Endometrium (tissue), 2 donors: Measurements from ENCODE around the gene SMIM23.
"Not testable (repeated sequence)": the region's sequence is repeated elsewhere in the genome, so short reads cannot be mapped to it uniquely, and the experiment has no call there.

ENCODE experiments used
- FAIRE-seq: peaks from 2 replicates; lab custom pipeline; 2012; peaks lifted over from hg19 to GRCh38; lab: Jason Lieb, UNC
- donor health status: control.
- donor health status: control.

Gene SMIM23

GRCh38 chr5:171774418-171774817, 11.2 kb upstream of the SMIM23 start:
- FAIRE-seq: no peak

DNA sequence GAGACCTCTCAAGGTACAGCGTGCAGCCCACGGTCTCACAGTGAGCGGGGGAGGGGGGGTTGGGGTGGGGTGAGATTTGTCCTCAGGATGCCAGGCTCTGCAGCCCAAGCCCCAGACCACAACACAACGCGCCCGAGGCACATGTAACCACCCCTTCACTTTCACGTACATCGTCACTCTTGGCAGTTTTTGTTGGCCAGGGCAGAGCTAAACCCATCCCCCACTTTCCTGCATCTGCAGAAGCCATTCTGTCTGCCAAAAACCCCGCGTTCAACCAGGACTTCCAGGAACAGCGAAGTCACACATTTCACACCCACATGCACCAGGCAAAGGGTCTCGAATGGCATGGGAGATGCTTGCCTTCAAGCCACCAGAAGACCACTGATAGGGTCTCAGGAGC, 9.4 kb upstream of the SMIM23 start:
- FAIRE-seq: no peak

DNA sequence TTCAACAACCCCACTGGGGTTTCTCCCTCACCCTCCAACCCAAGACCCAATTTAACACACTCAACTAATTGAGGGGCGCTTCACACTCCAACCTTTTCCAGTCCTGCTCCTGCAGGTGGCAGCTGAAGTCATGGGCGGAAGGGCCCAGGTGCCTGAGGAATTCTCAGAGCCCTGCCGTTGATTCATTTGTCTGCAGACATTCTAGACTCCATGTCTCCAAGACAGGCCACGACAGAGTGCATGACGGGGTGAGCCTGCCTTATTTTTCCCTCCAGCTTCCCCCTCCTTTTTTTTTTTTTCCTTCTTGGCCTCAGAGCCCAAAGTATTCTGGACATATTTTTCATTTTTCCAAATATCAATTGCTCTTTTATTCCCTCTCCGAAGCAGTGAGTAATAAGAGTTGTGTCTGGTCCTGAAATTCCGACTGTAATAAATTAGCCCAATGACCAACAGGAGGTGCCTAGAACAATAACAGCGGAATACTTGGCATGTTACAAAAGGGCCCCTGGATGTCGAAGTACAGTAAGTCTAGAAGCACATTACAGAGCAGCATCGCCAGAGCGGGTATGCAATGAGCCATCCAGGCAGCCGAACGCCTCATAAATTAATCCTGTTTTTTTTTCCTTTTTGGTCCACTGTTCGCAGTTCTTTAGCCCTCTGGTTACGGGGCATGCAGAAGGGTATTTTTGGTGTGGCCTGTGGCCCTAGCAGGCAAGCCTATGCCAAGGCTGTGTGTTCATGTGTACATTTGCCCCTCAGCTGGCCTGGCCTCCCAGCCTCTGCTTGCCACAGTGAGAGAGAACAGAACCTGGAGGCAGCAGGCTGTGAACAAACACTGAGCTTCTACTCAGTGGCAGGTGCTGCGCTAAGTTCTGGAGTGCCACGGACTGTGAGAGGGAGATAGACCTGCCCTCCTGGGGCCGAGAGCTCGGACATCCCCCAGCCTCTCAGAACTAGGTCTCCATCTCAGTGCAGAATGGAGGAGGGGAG, 8.6 kb upstream of the SMIM23 start:
- no peak for FAIRE-seq

GRCh38 chr5:171781744-171782143, 3.9 kb upstream of the SMIM23 start:
- not testable (repeated sequence) for FAIRE-seq

GRCh38 chr5:171782332-171782966, 3.2 kb upstream of the SMIM23 start:
- no peak for FAIRE-seq

DNA sequence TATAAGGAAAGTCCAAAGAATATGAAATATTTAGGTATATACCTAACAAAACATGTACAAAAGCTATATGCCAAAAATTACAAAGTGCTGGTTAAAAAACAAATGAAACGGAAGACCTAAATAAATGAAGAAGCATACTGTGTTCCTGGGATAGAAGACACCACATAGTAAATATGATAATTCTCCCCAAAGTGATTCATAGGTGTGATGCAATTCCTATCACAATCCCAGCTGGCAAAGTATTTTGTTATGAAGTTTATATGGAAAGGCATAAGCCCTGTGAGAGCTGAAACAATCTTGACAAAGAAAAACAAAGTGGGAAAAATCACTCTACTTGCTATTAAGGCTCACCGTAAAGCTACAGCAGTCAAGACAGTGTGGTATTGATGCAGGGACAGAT, 2.6 kb upstream of the SMIM23 start:
- no peak for FAIRE-seq

- no peak for FAIRE-seq
These were observed 3.7 kb downstream of the SMIM23 start for GRCh38 chr5:171789353-171789752.

DNA sequence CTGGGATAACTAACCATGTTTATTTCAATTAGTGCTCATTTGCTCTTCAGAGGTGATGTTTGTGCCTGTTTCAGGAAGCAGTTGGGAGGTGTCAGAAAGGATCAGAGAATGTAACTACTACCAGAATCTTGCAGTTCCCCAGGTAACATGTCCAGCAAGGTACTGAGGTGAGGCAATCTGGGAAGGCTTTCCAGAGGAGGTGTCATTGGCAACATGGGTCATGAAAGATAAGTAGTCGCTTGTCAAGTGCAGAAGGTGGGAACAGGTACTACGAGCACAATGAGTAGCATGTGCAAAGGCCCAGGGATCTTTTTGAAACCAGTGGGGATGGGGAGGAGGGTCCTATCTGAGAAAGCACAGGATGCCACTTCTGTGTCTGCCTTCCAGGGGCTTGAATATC, 4.8 kb downstream of the SMIM23 start:
- FAIRE-seq: no peak

DNA sequence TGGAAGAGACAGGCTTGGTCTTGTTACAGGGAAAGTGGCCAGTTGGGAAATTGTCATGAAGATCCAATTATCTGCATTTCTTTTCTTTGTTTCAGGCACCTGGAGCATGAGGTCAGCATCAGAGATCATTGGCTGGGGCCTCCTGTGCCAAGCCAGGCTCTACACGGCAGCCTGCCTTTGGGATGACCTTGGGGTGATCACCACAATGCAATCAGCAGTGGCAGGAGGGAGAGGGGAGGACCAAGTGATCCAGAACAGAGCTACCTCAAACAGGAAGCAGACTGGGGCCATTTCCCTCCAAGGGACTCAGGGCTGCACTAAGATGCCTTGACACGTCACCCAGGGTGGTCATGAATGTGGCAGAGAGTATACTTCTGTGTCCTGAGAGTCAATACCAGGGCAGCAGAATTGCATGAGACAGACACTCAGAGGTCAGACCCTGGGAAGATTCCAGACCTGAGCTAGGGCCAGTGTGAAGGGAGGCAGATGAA, 8.9 kb downstream of the SMIM23 start:
- no peak for FAIRE-seq

DNA sequence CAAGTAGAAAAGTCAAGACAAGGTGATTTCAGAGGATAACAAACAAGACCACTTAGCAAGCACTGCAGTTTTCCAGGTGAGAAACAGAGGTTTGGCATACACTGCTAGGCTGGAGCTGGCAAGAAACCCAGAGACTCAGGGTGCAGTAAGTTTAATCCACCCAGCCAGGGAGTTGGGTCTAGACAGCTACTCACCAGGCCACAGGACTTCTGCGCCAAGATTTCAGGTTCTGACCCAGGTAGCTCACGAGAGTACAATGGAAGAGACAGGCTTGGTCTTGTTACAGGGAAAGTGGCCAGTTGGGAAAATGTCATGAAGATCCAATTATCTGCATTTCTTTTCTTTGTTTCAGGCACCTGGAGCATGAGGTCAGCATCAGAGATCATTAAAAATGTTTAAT, 9.8 kb downstream of the SMIM23 start:
- FAIRE-seq: no peak

GRCh38 chr5:171796436-171796835, 10.8 kb downstream of the SMIM23 start:
- FAIRE-seq: no peak

DNA sequence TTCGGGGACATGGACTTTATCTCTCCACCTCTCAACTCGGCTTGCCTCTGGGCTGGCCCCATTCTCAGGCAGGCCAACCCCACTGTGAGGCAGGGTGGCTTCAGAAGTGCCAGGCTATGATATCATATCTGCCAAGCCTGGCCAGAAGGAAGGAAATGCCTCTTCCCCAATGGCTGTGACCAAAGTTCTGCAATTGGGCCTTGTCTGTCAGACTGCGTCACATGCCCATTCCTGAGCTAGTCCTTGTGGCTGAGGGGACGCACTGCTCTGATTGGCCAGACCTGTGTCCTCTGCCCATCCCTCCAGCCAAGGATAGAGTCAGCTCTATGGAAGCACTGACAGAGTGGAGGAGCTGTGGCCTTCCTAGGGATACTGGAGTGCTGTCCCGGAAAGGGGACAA, 11.9 kb downstream of the SMIM23 start:
- no peak for FAIRE-seq

GRCh38 chr5:171798418-171798817, 12.8 kb downstream of the SMIM23 start:
- no peak for FAIRE-seq

- FAIRE-seq: no peak
These were observed 16.2 kb downstream of the SMIM23 start for GRCh38 chr5:171801839-171802238.

- no peak for FAIRE-seq
These were observed 20.1 kb downstream of the SMIM23 start for GRCh38 chr5:171805746-171806145.

DNA sequence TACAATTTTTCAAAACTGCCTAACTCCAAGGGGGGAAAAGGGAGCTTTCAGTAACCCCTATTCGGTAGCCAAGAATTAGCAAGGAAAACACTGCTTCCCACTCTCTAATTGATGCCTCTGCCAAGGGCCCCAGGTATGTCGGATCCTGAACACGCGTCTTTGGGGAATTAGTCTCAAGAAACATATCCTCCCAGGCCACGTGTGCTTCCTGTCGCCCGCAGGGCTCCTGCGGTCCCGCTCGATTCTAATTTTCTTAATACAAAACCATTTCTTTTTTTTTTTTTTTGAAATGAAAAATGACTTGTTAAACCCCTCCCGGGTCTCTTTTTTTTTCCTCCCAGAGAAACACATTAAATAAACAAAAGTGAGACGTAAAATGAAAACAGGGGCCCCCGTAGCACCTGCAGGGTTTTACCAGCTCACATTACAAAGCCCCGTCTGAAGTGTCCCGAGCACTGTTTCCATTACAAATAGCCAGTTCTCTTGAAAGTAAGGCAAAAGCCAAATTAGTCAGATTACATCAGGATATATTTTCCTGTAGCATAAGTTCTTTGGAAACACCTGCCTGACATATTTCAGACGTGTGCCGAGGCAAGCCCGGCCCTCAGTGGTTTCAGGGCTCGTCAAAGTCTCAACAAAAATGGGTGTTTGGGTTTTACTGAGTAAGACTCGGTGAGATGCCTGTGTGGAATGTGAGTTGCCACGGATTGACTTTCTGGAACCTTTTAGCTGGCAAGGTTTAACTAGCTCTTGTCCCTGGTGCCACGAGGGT, 21.5 kb downstream of the SMIM23 start:
- no peak for FAIRE-seq

- FAIRE-seq: no peak
These were observed 22.8 kb downstream of the SMIM23 start for GRCh38 chr5:171808453-171808852.

GRCh38 chr5:171808951-171809350, 23.3 kb downstream of the SMIM23 start:
- FAIRE-seq: no peak

GRCh38 chr5:171810227-171810626, 24.6 kb downstream of the SMIM23 start:
- FAIRE-seq: no peak

DNA sequence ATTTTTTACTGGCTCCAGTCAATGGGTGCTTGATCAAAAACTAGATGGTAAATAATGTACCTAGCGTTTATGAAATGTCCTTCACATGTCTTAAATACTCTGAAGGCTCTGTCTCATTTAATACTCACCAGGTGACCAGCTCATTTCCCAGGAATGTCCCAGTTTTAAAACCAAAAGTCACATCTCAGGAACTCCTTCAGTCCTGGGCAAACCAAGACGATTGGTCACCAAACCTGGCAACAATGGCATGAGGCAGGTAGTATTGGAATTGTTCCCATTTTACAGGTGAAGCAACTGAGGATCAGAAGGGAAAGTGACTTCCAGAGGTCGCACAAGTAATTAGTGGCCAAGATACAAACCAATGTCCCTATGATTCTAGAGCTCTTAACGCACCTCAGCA, 27.7 kb downstream of the SMIM23 start:
- no peak for FAIRE-seq

DNA sequence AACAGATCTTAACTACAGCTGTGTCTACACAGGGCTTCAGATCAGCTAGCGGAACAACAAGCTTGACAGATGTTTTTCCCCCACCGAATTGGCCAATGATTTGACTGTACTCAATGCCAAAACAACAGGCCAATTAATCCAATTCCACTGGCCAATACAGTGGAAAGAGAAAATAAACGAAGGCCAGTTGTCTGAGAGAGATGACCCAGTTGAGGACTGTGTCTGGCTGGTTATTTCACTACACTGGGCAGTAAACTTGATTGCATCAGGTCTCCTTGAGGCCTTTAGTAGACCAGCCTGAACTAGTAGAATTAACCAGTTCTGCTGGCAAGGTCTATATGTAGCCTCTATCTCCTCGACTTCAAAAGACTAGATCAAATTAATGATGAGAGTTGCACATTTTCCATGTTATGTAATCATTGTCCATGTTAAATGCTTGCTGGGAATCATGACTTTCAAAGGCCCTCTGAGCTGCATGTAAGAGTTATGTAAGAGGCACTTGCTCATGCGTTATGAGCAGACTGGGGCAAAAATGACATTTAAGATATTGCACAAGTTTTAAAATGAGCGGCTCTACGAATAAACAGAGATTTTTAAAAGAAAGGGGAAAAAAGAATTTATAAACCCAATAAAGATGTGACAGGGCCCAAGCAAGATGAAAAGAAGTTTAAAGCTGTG, 28.3 kb downstream of the SMIM23 start:
- FAIRE-seq: no peak

DNA sequence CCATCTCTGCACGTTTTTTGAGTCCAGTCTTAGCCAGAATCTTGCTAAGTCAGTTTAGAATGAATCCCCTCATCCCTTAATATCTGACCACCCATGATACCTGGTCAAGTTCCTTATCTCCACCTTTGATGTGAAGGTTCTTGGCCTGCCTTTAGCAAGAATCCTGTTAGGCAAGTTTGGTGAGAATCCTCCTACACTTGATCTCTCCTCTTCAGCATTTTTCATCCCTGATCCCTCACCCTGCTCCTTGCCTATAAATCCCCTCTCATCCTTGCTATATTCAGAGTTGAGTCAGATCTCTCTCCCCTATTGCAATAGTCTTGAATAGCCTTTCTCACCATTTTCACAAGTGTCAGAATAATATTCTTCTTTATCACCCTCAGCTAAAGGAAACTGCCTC, 31.0 kb downstream of the SMIM23 start:
- no peak for FAIRE-seq
